ENCODE measurements around the gene PDZD7. TPM values are rescaled to one million over a fixed set of nuclear protein-coding genes. Genes with fewer than 3 reads are reported as not detected.

PDZD7 gene
- polyA plus RNA-seq, 1 experiment = 0.86 TPM

DNA sequence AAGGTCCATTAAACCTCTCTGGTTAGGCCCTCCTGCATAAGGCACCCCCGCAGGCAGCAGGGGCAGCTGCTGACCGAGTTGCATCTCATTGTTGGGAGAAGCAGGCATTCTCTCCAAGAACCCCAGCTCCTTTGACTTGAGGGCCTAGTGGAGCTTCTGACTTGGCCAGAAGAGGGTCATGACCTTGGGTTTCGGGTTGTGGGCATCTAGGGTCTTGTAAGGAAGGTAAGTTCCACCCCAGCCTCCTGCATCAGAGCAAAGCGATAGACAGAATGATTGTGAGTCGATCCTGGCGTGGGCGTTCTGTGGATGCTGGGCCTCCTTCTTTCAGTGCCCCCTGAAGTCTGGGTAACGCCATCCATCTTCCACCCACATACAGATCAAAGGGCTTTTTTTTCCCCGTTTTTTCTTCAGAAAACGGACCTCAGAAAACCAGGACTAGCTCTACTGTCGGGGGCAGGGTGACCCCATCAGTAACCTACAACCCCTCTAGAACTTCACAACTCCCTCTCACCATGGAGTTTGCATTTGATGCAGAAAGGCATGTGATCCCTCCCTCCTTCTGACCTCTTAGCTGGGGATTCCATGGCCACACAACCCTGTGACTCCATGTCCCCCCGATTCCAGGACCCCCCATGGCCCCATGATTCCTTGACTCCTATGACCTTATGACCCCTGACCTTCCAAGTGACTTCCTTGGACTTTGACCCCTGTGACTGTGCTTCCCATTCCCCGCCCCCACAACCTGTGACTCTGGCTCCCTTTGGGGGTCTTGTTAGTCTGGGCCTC is 58.6 kb downstream of the PDZD7 start:
- POLR2A ChIA-PET = no interaction called here
- CTCF ChIA-PET = interaction anchor here (0.7 to 1.3 kb wide), 2 partner anchors 38 to 42 kb away, joined by 3 to 7 read pairs; no protein-coding TSS in a partner anchor
- TF ChIP-seq, protein P1, sequence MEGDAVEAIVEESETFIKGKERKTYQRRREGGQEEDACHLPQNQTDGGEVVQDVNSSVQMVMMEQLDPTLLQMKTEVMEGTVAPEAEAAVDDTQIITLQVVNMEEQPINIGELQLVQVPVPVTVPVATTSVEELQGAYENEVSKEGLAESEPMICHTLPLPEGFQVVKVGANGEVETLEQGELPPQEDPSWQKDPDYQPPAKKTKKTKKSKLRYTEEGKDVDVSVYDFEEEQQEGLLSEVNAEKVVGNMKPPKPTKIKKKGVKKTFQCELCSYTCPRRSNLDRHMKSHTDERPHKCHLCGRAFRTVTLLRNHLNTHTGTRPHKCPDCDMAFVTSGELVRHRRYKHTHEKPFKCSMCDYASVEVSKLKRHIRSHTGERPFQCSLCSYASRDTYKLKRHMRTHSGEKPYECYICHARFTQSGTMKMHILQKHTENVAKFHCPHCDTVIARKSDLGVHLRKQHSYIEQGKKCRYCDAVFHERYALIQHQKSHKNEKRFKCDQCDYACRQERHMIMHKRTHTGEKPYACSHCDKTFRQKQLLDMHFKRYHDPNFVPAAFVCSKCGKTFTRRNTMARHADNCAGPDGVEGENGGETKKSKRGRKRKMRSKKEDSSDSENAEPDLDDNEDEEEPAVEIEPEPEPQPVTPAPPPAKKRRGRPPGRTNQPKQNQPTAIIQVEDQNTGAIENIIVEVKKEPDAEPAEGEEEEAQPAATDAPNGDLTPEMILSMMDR (IDR thresholded peaks at IDR 0.05; ENCODE audit: insufficient read depth, low read depth, low read length) = no peak
- Histone ChIP-seq H3K36me3 (ENCODE audit: control insufficient read depth, insufficient read depth, low read length) (no peaks in the 10 kb centered on the region), H3K4me3 (ENCODE audit: low read depth, low read length) (no peak overlapping the region), H3K27me3 (ENCODE audit: control insufficient read depth, insufficient read depth, low read length) (no peaks in the 10 kb centered on the region)
- DNase-seq (ENCODE audit: low read depth) = no peak

DNA sequence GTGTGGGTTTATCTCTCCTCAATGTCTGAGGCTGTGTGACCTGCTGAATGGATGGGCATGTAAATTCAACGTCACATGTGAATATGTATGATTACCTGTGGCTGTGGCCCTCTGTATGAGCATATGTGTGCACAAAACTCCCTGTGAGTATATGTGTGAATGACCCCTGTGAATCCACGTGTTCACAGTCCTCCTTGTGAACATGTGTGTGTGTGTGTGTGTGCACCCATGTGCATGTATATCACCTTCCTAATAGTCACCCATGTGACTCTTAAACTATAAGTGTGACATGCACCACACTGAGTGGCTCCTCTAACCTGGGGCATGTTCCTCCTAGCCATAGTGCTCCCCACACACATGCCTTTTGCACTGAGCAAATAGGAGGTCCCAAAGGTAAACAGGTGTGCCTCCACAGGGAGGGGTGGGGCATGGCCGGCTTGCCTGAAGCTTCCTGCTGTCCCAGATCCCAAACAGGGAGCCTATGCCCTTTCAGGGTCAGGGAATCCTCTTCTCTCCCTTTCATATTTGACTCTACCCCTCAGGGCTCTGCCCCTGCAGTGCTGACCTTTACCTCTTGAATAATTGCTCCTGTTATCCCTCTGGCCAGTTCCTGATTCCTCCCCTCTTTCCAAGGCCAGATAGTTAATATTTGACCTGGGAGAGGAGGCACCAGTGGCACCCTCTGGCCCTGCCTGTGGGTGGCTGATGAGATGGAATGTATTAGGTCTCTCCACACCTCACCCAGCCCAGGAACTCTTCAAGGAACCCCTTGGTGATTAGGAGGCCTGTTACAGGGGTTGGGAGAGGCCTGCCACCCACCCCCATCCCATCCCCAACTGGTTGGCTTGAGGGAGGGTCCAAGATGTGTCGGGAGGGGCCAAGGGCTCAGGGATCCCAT is 59.8 kb downstream of the PDZD7 start:
- DNase-seq (ENCODE audit: low read depth) = no peak
- ChIA-PET CTCF (no interaction called here), POLR2A (no interaction called here)
- Histone ChIP-seq H3K36me3 (ENCODE audit: control insufficient read depth, insufficient read depth, low read length) (no peaks in the 10 kb centered on the region), H3K27me3 (ENCODE audit: control insufficient read depth, insufficient read depth, low read length) (no peaks in the 10 kb centered on the region), H3K4me3 (ENCODE audit: low read depth, low read length) (no peak overlapping the region)
- TF ChIP-seq, protein P1 (IDR thresholded peaks at IDR 0.05; ENCODE audit: insufficient read depth, low read depth, low read length) = no peak

DNA sequence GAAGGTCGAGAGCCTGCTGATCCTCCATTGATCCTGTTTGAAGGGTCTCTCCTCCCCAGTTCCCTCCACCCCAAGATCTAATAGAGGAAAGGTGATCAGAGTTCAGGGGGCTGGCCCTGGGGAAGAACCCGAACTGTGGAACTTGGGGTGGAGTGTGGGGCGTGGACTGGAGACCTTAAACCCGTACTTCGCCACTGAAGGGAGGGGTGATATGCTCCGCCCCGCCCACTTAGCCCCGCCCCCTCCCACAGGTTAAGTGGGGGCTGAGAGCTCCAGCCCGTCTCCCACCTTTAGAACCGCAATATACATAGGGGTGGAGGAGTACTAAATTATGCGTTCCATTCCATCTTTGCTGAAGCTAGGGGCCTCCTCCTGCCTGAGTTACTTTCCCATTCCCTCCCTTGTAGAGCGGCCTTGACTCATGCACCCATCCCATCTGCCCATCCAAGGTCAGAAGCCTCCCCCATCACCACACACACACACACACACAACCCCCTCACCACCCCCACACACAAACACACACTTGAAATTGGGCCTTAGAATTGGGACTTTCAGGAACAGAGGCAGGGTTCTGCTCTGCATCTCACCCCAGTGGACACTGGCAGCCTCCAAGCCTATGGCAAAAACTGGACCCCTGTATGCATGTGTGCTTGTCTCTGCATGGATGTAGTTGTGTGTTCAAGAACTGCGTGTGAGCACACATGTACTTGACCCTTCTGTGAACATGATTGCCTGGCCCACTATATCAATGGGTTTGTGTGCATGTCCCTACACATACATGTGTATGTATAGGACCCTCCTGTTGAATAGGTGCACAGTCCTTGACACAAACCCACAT is 60.6 kb downstream of the PDZD7 start:
- H3K36me3 ChIP-seq (ENCODE audit: control insufficient read depth, insufficient read depth, low read length) = 0 out of 2 replicates have a peak, but pooled peaks cover 2% of the 10 kb centered on the region
- peak overlapping the region; percentile 67 for H3K4me3 ChIP-seq (ENCODE audit: low read depth, low read length)
- TF ChIP-seq, protein P1 (IDR thresholded peaks at IDR 0.05; ENCODE audit: insufficient read depth, low read depth, low read length) = no peak
- CTCF ChIA-PET = interaction anchor here (0.9 to 2.4 kb wide), 8 partner anchors 13 to 45 kb away, joined by 3 to 12 read pairs (median 4); no protein-coding TSS in a partner anchor
- no peaks in the 10 kb centered on the region for H3K27me3 ChIP-seq (ENCODE audit: control insufficient read depth, insufficient read depth, low read length)
- no peak for DNase-seq (ENCODE audit: low read depth)
- POLR2A ChIA-PET = no interaction called here

DNA sequence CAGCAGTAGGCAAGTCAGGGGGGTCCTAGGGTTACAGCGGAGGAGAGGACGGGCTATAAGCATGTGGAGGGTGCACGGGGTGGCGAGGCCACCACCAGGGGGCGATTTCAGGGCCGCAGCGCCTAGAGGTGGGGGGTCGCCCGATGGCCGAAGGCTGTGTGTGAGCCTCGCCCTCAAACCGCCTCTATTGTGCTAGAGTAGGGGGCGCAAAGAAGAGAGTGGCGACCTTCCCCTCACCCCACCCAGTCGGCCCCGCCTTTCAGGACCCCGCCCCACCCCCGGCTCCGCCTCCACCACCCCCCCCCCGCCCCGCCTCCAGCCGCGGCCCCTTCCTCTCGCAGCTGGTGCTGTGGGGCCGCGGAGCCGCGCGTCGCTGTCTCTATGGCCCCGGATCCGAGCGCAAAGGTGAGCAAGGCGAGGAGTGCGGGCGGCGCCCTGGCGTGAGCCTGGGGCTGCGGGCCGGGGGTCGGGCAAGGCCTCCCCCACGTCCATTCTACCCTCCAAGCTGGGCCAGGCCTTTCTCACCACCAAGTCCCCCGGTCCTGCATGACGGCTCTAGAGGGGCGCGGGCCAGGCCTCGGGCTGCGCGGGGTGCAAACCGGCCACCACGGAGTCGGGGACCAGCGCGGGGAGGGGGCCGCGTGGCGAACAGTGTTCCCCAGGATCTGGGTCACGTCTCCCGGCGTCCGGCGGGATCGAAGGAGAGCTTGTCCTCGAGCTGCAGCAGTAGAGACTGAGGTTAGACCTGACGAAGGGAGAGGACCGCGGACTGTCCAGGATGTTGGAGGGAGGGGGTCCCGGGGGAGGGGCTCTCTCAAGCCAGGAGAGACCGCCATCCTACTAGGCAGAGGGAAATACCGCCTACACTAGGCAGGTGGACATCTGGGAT is 61.5 kb downstream of the PDZD7 start, which contains the start of gene SEMA4G:
Gene SEMA4G (plus strand): TSS at position 318 of the 889 bp plus-strand sequence. CDS start 3,409 bp downstream, outside the sequence.
- ChIA-PET CTCF (interaction anchor here (0.9 to 2.4 kb wide), 12 partner anchors 12 to 47 kb away, joined by 3 to 12 read pairs (median 4); no protein-coding TSS in a partner anchor), POLR2A (no interaction called here)
- H3K36me3 ChIP-seq (ENCODE audit: control insufficient read depth, insufficient read depth, low read length) = 0 out of 2 replicates have a peak, but pooled peaks cover 2% of the 10 kb centered on the region

More for the DNA sequence above, 61.5 kb downstream of the PDZD7 start, which contains the start of gene SEMA4G:
- H3K27me3 ChIP-seq (ENCODE audit: control insufficient read depth, insufficient read depth, low read length) = no peaks in the 10 kb centered on the region
- H3K4me3 ChIP-seq (ENCODE audit: low read depth, low read length) = peak within 1 kb of the TSS; percentile 67
- TF ChIP-seq, protein P1 (IDR thresholded peaks at IDR 0.05; ENCODE audit: insufficient read depth, low read depth, low read length) = peak; percentile 92
- no peak for DNase-seq (ENCODE audit: low read depth)

All from BJ (cell line).